Omental fat pad (tissue), 4 donors: ENCODE measurements around the gene SHROOM3. TPM values are rescaled to one million over a fixed set of nuclear protein-coding genes. Genes with fewer than 3 reads are reported as not detected.

ENCODE experiments used
- ATAC-seq: fragments of 150-250 bp; one replicate; pipeline ENCODE4 v1.9.1; 2016; ENCODE audit warnings: mild to moderate bottlenecking, moderate library complexity; ENCODE audit not compliant: low FRiP score
- DNase-seq: peaks from one replicate; pipeline ENCODE4 v3.0.0-alpha.2; 2019; ENCODE audit warnings: low spot score
- CTCF ChIP-seq, 3 donors: fragments of 450-650 bp; IDR thresholded peaks; one replicate each; pipeline ENCODE4 v1.5.1; 2016 to 2017; ENCODE audit warnings: antibody characterized with exemption in 3 of 3, mild to moderate bottlenecking in 3 of 3, moderate library complexity in 2 of 3
- total RNA-seq, 4 donors: library from RNA; depleted of rRNA; stranded (reverse); fragments of >200 nt; gene quantifications; one replicate each; pipeline ENCODE4 v1.1.0, GENCODE V29; 2016

Gene SHROOM3
- total RNA-seq, 4 donors from 2014 or later, result 1.3 to 12.2 (median 3.1) TPM

DNA sequence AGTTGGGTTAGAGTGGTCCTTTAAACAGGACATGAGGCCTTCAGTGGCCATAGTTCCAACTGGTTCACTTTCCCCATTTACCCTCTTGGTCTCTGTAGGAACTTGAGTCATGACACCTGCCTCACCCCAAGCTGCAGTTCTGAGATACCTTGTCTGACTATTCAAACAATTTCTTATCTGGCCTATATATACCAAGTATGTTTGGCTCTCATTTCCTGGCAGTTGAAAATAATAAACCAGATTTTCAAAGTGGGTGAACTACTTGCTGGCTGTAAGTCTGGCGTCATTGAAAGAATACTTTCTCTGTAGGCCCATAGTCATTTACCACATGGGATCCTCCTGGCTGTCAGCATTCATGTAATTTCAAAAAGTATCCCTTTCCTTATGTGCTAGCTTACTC is 228.8 kb downstream of the SHROOM3 start:
- ATAC-seq, result no peak
- DNase-seq, result no peak
- no peak for TF ChIP-seq CTCF (IDR thresholded peaks at IDR 0.05)

DNA sequence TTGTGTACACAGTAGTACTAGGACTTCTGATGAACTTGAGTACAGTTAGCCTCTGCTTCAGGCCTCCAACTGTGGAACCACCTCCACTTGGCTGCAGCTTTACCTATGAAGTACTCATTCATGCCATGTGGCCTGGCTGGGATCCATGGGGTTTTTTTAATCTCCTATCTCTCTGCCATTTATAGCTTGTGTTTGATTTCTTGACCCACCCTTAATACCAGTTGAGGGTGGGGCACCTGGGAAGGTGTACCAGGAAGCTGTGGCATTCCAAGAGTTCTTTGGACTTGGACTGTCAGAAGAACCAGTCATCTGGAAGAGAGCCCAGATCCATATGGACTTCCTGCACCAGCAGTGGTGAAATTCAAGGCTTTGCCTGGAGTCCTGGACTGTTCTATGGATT is 230.1 kb downstream of the SHROOM3 start:
- ATAC-seq, result peak; percentile 45
- no peak for TF ChIP-seq CTCF (IDR thresholded peaks at IDR 0.05)
- DNase-seq, result no peak

DNA sequence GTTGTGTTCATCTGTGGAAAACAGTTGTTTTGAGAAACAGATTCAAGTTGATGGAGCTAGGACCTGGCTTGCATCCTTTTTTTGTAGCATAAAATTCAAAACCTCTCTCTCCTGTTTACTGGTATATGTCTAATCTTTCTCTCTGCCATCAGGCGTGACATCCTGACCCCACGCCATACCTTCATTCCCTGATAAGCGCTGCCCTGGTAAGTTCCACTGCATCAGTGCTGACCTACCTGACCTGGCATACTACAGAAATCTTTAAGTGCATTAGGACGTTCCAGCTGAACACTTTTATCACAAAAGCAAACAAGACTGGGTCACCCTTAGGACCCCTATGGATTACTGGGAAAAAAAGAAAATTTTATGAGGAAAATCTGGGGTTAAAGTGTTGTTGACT is 230.7 kb downstream of the SHROOM3 start:
- no peak for ATAC-seq

DNA sequence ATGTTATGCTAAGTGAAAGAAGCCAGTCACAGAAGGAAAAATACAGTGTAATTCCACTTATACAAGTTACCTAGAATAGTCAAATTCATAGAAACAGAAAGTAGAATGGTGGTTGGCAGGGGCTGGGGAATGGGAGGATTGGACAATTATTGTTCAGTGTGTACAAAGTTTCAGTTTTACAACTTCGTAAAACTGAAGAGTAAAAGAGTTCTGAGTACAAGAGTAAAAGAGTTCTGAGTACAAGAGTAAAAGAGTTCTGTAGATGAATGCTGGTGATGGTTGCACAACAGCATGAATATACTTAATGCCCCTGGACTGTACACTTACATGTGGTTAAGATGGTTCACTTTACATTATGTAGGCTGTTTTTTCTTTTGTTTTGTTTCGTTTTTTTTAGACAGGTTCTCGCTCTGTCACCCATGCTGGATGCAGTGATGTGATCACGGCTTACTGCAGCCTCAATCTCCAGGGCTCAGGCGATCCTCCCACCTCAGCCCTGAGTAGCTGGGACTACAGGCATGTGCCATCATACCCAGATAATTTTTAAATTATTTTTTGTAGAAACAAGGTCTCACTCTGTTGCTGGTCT is 232.0 kb downstream of the SHROOM3 start:
- no peak for ATAC-seq
- no peak for DNase-seq
- TF ChIP-seq CTCF (IDR thresholded peaks at IDR 0.05), result no peak

More for the DNA sequence above, 230.7 kb downstream of the SHROOM3 start:
- TF ChIP-seq CTCF (IDR thresholded peaks at IDR 0.05), result no peak
- no peak for DNase-seq

- no peak for DNase-seq
- ATAC-seq, result no peak
- no peak for TF ChIP-seq CTCF (IDR thresholded peaks at IDR 0.05)
Observed at GRCh38 chr4:76670631-76671030, 235.6 kb downstream of the SHROOM3 start.

GRCh38 chr4:76673362-76673761 is 238.3 kb downstream of the SHROOM3 start:
- TF ChIP-seq CTCF (IDR thresholded peaks at IDR 0.05), result no peak
- DNase-seq, result no peak

GRCh38 chr4:76674983-76675382 is 240.0 kb downstream of the SHROOM3 start:
- ATAC-seq, result no peak
- no peak for DNase-seq
- no peak for TF ChIP-seq CTCF (IDR thresholded peaks at IDR 0.05)

More at GRCh38 chr4:76673362-76673761, 238.3 kb downstream of the SHROOM3 start:
- ATAC-seq, result no peak
